HG02571 (cell line): Measurements from ENCODE around the gene IL12RB2.

Experiments
- ATAC-seq: cut with Tn5 transposase; IDR thresholded peaks from one replicate; pipeline ENCODE4 v1.9.1; 2021; ENCODE audit warnings: mild to moderate bottlenecking, moderate library complexity; ENCODE audit not compliant: unreplicated experiment

IL12RB2 gene

DNA sequence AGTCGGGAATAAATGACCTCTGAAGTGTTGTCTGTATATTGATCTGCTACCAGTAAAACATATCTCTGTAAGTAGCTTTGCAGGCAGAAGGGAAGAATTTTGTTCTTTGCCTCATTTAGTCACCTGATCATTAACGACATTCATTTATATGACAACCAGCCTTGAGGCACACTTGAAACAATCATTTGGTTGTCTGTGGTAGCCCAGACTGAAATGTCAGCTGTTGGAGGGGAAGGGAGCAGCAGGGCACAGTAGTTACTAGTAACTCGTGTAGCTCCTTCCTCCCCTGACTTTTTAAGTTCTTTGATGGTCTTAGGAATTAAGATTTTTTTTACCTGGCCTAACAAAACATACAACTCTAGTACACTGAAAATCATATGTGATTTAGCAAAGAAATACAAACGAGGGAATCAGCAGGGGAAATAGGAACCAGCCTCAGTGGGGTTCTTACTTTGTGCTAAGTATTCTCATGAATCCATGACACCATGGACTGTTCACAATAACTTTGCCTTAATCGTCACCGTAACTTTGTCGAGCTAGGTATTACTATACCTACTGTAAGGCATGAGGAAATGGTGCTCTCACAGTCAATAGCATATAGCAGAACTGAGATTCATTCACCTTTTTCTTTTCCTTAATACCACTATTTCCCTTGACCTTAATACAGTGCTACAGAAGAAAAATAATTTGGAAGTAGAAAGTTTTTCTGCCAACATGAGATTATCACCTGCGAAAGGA is 6.4 kb downstream of the IL12RB2 start:
- no peak for ATAC-seq

GRCh38 chr1:67314696-67315095 is 7.0 kb downstream of the IL12RB2 start:
- no peak for ATAC-seq

DNA sequence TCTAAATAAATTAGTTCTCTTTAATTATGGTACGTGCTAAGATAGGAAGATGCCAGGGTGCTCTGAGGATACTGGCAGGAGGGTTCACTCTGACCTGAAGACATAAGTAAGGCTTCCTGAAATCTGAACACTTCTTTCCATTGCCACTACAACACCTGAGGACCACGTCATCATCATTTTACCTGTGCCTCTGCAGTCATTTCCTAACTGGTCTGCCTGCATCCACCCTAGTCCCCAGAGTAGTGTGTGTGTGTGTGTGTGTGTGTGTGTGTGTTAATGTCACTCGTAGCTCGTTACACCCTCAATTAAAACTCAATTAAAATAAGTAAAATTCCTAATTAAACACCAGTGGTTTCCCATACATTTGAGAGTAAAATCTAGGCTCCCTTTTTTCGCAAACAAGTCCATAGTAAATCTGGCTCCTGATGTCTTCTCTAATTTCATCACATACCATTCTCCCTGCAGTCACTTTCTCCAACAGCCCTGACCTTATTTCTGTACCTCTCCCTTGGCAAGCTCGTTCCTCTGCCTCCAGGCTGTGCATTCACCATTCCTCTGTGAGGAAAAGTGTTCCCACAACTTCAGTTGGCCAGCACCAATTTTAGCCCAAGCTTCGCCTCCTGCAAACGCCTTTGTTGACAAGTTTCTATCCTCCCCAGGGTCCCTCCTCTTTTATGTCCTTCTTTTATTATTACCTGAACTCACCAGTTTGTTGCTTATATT is 8.7 kb downstream of the IL12RB2 start:
- no peak for ATAC-seq

GRCh38 chr1:67316918-67317317 is 9.2 kb downstream of the IL12RB2 start:
- ATAC-seq, result no peak

- no peak for ATAC-seq
Observed at GRCh38 chr1:67317803-67318202, 10.1 kb downstream of the IL12RB2 start.

GRCh38 chr1:67322442-67322841 is 14.8 kb downstream of the IL12RB2 start:
- no peak for ATAC-seq

- ATAC-seq, result no peak
Observed at GRCh38 chr1:67323087-67323486, 15.4 kb downstream of the IL12RB2 start.

DNA sequence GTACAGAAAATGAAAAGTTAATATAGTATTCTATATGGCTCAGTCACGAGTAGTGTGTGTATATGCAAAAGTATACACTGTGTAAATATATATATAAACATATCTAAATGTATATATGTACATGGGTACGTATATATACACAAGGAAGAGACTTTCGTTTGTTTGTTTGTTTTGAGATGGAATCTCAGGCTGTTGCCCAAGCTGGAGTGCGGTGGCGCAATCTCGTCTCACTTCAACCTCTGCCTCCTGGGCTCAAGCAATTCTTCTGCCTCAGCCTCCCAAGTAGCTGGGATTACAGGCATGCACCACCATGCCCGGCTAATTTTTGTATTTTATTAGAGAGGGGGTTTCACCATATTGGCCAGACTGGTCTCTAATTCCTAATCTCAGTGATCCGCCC is 16.4 kb downstream of the IL12RB2 start:
- ATAC-seq, result no peak

DNA sequence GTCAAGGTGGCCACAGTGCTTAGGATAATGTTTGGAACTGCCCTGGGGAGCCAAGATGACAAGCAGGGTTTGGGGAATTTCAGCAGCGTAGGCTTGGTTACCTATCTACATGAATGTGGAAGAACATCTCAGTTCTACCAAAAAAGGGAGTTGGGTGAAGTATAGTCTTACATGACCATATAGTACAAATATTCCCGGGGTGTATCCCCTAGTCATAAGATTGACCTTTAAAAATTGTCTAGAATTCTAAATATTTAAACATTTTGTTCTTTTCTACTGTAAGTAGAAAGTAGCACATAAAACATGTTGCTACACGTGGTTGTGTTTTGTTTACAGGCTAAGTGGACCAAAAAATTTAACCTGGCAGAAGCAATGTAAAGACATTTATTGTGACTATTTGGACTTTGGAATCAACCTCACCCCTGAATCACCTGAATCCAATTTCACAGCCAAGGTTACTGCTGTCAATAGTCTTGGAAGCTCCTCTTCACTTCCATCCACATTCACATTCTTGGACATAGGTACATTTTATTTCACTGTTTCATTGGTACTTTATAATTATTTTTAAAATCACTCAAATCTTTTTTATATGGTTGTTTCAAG is 20.3 kb downstream of the IL12RB2 start:
- no peak for ATAC-seq

DNA sequence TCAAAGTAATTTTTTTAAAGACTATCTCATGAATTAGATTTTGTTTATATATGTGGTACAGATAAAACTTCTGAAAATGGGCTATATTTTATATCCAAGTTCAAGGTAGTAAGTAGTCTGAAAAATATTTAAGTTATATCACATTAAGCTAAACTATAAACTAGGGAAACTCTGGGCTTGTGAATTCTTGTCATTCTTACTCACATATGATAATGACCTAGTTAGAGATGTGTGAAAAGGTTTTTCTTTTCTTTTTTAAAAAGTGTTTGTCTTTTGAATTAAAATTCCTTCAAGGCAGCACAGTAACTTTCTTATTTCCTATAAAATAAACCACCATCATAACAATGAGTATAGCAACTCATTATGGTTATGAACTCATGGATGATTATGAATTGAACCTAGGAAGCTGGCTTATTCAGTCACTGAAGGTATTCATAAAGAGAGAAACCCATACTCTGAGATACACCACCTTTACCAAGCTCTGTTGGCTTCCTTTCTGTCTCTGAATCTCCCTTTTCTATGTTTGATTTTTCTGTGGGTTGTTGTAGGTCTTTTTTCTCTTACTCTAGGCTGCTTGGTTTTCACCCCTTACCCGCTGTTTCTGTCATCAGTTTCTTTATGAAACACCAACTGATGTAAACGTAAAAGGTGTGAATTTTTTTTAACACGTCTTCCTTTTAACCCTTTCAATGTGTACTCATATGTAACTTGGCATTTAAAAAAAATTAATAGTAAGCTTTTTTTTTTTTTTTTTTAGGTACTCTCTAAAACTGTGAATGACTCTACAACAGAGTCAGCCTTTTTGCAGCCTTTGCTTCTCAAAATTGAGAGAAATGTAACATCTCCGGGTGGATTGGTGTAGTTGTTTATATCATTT is 25.2 kb downstream of the IL12RB2 start:
- peak; percentile 90 for ATAC-seq

GRCh38 chr1:67333603-67334002 is 25.9 kb downstream of the IL12RB2 start:
- ATAC-seq, result no peak

GRCh38 chr1:67335411-67335810 is 27.7 kb downstream of the IL12RB2 start:
- no peak for ATAC-seq

DNA sequence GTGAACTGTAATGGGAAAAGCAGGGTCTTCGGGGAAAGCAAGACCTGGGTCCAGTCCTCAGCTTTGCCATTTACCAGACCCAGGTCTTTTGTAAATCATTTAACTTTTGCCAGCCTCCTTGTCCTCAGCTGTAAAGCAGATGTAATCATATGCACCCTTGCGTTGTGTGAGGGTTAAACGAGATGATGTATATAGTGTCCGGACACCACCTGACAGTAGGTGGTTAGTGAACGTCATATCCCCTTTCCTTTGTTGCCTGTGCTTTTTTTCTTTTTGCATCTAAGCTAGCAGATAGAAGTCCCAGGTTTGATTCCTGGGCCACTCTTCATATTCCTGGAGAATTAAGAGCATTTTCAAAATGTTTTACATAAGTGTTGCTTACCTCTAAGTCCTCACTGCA is 28.5 kb downstream of the IL12RB2 start:
- no peak for ATAC-seq

DNA sequence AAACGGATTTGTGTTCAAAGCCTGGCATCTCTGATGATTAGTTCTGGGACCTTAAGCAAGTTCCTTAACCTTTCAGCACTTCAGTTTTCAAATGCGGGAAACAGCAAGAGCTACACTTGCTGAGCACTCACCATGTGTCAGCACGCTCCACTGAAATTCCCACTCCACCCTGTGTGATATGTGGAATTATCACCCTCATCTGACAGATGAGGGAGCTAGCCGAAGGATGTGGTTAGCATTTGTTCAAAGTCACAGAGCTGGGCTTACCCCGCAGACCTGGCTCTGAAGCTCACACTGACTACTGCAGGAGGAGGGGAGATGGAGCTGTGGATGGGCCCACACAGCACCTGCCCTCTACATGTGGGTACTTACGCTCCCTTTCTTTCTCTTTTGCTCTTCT is 29.1 kb downstream of the IL12RB2 start:
- no peak for ATAC-seq

DNA sequence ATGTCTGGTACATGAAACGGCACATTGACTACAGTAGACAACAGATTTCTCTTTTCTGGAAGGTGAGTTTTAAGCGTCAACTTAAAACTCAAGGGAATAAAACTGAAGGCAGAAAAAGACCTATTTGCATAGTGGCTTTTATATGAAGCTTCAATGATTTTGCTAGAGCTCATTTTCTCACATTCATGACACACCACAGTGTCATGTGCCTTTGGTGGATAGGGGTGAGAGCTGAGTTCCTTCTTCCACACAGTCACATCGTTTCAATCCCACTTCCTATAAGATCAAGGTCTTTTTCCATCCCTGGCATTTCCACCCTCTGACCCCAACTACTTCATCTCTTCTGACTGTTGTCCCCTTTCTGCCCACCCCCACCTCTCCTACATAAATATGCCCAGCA is 31.0 kb downstream of the IL12RB2 start:
- no peak for ATAC-seq

- peak; percentile 36 for ATAC-seq
Observed at GRCh38 chr1:67339623-67340343, 32.1 kb downstream of the IL12RB2 start.

GRCh38 chr1:67342076-67342890 is 34.6 kb downstream of the IL12RB2 start:
- ATAC-seq, result no peak

GRCh38 chr1:67345556-67345955 is 37.9 kb downstream of the IL12RB2 start:
- no peak for ATAC-seq

GRCh38 chr1:67346982-67347381 is 39.3 kb downstream of the IL12RB2 start:
- no peak for ATAC-seq
